ENCODE results near the gene FBRS. TPM values are rescaled to one million over a fixed set of nuclear protein-coding genes. Genes with fewer than 3 reads are reported as not detected.

Gene FBRS
- total RNA-seq, 1 experiment from 2014 or later = 16.8 TPM

DNA sequence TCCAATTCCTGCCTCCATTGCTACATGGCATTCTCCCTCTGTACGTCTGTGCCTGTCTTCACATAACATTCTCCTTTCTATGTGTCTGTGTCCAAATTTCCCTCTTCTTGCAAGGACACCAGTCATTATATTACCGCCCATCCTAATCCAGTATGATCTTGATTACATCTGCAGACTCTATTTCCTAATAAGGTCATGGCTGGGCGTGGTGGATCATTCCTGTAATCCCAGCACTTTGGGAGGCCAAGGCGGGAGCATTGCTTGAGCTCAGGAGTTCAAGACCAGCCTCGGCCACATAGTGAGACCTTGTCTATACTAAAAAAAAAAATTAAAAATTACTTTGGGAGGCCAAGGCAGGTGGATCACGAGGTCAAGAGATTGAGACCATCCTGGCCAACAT, 12.5 kb upstream of the FBRS start:
- H3K4me1 Mint-ChIP-seq = peaks cover 0 to 4% of the 10 kb centered on the region in 2 experiments; a peak in 1 of 4 replicates
- H3K79me1 ChIP-seq (ENCODE audit: insufficient read depth, low read depth, low read length, poor library complexity, severe bottlenecking) = no peaks in the 10 kb centered on the region
- no peak overlapping the region for H4K8ac ChIP-seq (replicated peaks; ENCODE audit: insufficient read length, low read depth, low read length)
- no peak overlapping the region for H2BK120ac ChIP-seq (ENCODE audit: low read depth, low read length, poor library complexity, severe bottlenecking)
- H2AFZ ChIP-seq (ENCODE audit: low read length) = no peak overlapping the region
- no peaks in the 10 kb centered on the region for H3K9me3 ChIP-seq (ENCODE audit: control insufficient read depth, low read depth, low read length)
- WGBS (ENCODE audit: extremely low coverage, insufficient read length, low lambda C conversion rate) = no CpG with 5 or more reads among the region's 6 CpGs
- H2BK15ac ChIP-seq (ENCODE audit: low read depth, low read length) = no peak overlapping the region
- H4K91ac ChIP-seq (ENCODE audit: insufficient read length, low read depth, low read length) = no peak overlapping the region
- H3K4me3 Mint-ChIP-seq = no peak overlapping the region
- H3K23ac ChIP-seq (ENCODE audit: insufficient read length, low read depth, low read length) = no peak overlapping the region
- H3K4ac ChIP-seq (ENCODE audit: low read depth, low read length) = no peak overlapping the region
- H3K9ac ChIP-seq (ENCODE audit: extremely low read depth, insufficient read length, low read length) = no peak overlapping the region
- no peak for DNase-seq
- no peak overlapping the region for H3K56ac ChIP-seq (ENCODE audit: insufficient read length, low read depth, low read length)
- H3K18ac ChIP-seq (ENCODE audit: insufficient read length, low read depth, low read length) = no peak overlapping the region
- H3K23me2 ChIP-seq (ENCODE audit: insufficient read length, low read depth, low read length, poor library complexity, severe bottlenecking) = no peaks in the 10 kb centered on the region
- peak overlapping the region in 1 of 3 experiments; percentile 21; a peak in 1 of 7 replicates for H3K27ac Mint-ChIP-seq
- no peak overlapping the region for H3K4me2 ChIP-seq (ENCODE audit: insufficient read depth, insufficient read length, low read length)
- H4K20me1 ChIP-seq (ENCODE audit: control insufficient read depth, insufficient read depth, insufficient read length) = no peaks in the 10 kb centered on the region
- H3K14ac ChIP-seq (ENCODE audit: insufficient read depth, low read length) = no peak overlapping the region; the same call in 1 of the 2 replicates
- H4K5ac ChIP-seq (ENCODE audit: insufficient read length, low read depth, low read length) = no peak overlapping the region
- TF ChIP-seq, protein P1, sequence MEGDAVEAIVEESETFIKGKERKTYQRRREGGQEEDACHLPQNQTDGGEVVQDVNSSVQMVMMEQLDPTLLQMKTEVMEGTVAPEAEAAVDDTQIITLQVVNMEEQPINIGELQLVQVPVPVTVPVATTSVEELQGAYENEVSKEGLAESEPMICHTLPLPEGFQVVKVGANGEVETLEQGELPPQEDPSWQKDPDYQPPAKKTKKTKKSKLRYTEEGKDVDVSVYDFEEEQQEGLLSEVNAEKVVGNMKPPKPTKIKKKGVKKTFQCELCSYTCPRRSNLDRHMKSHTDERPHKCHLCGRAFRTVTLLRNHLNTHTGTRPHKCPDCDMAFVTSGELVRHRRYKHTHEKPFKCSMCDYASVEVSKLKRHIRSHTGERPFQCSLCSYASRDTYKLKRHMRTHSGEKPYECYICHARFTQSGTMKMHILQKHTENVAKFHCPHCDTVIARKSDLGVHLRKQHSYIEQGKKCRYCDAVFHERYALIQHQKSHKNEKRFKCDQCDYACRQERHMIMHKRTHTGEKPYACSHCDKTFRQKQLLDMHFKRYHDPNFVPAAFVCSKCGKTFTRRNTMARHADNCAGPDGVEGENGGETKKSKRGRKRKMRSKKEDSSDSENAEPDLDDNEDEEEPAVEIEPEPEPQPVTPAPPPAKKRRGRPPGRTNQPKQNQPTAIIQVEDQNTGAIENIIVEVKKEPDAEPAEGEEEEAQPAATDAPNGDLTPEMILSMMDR (conservative IDR thresholded peaks at IDR 0.05) = no peak
- no peaks in the 10 kb centered on the region for H3K36me3 Mint-ChIP-seq (ENCODE audit: insufficient read depth in 1 of 3, low read depth in 3 of 3)
- no peak overlapping the region for H2BK20ac ChIP-seq (ENCODE audit: low read depth, low read length, poor library complexity, severe bottlenecking)
- no peak overlapping the region for H2BK12ac ChIP-seq (ENCODE audit: insufficient read length, low read depth, low read length)
- H3K27me3 Mint-ChIP-seq (ENCODE audit: low read depth) = peaks cover 54% of the 10 kb centered on the region
- no peak overlapping the region for H3K27ac ChIP-seq (ENCODE audit: insufficient read length, low read depth, low read length)
- no peaks in the 10 kb centered on the region for H3K4me1 ChIP-seq (ENCODE audit: insufficient read depth, low read length)
- no peaks in the 10 kb centered on the region for H3K9me3 Mint-ChIP-seq
- H3T11ph ChIP-seq (ENCODE audit: low read length) = no peak overlapping the region
- no peaks in the 10 kb centered on the region for H3K27me3 ChIP-seq (ENCODE audit: insufficient read depth, low read length)
- H2BK5ac ChIP-seq (ENCODE audit: insufficient read length, low read length) = no peak overlapping the region
- H2AK5ac ChIP-seq (ENCODE audit: insufficient read length, low read length) = no peak overlapping the region
- no peaks in the 10 kb centered on the region for H3K79me2 ChIP-seq (ENCODE audit: insufficient read depth, low read length)

Measured in H9 (cell line).